Measurements from ENCODE around the gene USP47.

GRCh38 chr11:11978098-11978637 lies 136.4 kb downstream of the USP47 start:
- TF ChIP-seq CTCF (IDR thresholded peaks at IDR 0.05; ENCODE audit: poor library complexity, severe bottlenecking) (no peak), POLR2AphosphoS5 (IDR thresholded peaks at IDR 0.05) (no peak), MXI1 (conservative IDR thresholded peaks at IDR 0.05; ENCODE audit: poor library complexity, severe bottlenecking) (no peak), EP300 (conservative IDR thresholded peaks at IDR 0.05; ENCODE audit: poor library complexity, severe bottlenecking) (no peak), RAD21 (conservative IDR thresholded peaks at IDR 0.05) (no peak), REST (IDR thresholded peaks at IDR 0.05; ENCODE audit: borderline replicate concordance) (no peak)
